Fibroblast of pulmonary artery (primary cell): ENCODE data around the gene ADAMTS12.

Experiments used
- DNase-seq: peaks from one replicate; pipeline ENCODE4 v3.0.0-alpha.2; 2010; ENCODE audit warnings: low read depth
- H3K4me3 ChIP-seq: replicated peaks from 2 replicates; pipeline ENCODE4 v1.5.1; 2011; ENCODE audit warnings: low read depth, mild to moderate bottlenecking, control low read depth, low read length, moderate library complexity
- TF ChIP-seq, protein P1 (sequence below): IDR thresholded peaks from 2 replicates; pipeline ENCODE4 v1.5.1; 2011; ENCODE audit warnings: mild to moderate bottlenecking, control low read depth, low read length, inconsistent platforms; ENCODE audit errors: missing control alignments

ADAMTS12 gene

DNA sequence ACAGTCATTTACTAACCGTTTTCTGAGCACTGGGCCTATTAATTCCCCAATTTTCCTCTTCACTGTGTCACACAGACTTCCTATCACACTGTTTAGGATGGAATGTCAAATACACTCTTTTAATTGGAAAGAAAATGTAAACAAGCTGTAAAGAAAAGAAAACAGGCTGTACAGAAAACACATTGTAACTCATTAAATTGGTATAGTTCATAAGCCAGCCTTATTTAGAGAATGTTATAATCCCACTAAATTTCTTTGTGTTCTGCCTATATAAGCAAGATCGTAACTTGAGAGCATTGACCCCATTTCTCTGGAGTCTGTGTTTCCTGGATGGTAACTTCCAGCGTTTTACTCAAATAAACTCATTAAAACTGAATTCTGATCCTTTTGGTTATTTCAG lies 404.6 kb downstream of the ADAMTS12 start:
- no peak overlapping the region for H3K4me3 ChIP-seq
- TF ChIP-seq, protein P1, sequence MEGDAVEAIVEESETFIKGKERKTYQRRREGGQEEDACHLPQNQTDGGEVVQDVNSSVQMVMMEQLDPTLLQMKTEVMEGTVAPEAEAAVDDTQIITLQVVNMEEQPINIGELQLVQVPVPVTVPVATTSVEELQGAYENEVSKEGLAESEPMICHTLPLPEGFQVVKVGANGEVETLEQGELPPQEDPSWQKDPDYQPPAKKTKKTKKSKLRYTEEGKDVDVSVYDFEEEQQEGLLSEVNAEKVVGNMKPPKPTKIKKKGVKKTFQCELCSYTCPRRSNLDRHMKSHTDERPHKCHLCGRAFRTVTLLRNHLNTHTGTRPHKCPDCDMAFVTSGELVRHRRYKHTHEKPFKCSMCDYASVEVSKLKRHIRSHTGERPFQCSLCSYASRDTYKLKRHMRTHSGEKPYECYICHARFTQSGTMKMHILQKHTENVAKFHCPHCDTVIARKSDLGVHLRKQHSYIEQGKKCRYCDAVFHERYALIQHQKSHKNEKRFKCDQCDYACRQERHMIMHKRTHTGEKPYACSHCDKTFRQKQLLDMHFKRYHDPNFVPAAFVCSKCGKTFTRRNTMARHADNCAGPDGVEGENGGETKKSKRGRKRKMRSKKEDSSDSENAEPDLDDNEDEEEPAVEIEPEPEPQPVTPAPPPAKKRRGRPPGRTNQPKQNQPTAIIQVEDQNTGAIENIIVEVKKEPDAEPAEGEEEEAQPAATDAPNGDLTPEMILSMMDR, result no peak
- DNase-seq, result no peak

DNA sequence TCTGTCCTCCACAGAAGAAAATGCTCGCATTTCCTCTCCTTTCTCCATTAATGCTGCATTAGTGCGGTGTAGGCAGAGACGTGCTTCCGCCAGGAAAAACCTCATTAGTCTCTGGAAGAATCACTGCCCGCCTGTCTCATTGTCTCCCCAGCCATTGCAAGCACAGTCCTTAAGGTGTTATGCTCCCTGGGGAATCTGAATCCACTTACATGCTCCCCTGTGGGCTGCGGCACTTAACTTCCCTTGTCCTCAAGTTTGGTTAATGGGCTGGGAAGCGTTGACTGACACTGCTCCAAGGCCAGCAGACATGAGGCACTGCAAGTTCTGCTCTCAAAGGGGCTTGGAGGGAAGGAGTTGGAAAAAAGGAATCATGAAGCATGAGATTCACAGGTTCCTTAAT lies 409.5 kb downstream of the ADAMTS12 start:
- TF ChIP-seq, protein P1, result no peak
- no peak overlapping the region for H3K4me3 ChIP-seq

DNA sequence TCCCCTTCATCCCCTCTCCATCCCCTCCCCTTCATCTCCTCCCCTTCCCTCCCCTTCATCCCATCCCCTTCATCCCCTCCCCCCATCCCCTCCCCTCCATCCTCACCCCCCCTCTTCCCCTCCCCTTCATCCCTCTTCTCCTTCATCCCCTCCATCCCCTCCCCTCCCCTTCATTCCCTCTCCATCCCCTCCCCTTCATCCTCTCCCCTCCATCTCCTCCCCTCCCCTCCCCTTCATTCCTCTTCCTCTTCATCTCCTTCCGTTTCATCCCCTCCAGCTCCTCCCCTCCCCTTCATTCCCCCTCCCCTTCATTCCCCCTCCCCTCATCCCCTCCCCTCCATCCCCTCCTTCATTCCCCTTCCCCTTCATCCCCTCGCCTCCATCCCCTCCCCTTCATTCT lies 410.9 kb downstream of the ADAMTS12 start:
- no peak for DNase-seq
- TF ChIP-seq, protein P1, result no peak
- H3K4me3 ChIP-seq, result no peak overlapping the region

More for the DNA sequence above, 409.5 kb downstream of the ADAMTS12 start:
- no peak for DNase-seq

DNA sequence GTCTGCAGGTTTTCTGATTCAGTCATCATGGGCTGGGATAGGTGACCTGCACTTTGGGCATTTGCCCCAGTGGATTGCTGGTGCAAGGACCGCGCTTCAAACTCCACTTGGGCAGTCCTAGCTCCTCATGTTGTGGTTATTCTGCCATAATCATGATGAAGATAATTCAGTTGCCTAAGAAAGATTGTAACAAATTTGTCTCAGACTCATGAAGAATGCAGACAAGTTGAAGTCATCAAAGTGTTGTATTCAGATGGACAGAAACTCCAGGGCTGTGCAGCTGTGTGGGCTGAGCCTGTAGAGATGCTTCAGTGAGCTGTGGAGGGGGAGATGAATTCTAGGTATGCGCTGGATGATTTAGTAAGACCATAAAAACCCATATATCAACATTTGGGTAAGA lies 412.5 kb downstream of the ADAMTS12 start:
- TF ChIP-seq, protein P1, result no peak
- no peak for DNase-seq
- no peak overlapping the region for H3K4me3 ChIP-seq

DNA sequence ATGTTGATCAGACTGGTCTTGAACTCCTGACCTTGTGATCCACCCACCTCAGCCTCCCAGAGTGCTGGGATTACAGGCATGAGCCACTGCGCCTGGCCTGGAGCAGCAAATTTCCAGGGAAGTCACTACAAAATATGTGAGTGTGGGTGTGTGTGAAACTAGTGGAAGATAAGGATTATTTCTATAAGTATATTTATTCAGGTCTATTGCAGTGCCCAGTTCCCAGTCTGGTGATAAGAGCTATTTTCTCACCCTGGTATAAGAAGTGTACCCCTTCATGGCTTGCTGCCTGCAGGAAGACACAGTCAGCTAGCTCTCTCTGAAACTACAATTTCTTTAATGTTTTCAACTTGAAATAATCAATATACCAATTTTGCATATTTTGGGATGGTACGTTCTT lies 414.0 kb downstream of the ADAMTS12 start:
- no peak overlapping the region for H3K4me3 ChIP-seq
- TF ChIP-seq, protein P1, result no peak
- DNase-seq, result no peak

DNA sequence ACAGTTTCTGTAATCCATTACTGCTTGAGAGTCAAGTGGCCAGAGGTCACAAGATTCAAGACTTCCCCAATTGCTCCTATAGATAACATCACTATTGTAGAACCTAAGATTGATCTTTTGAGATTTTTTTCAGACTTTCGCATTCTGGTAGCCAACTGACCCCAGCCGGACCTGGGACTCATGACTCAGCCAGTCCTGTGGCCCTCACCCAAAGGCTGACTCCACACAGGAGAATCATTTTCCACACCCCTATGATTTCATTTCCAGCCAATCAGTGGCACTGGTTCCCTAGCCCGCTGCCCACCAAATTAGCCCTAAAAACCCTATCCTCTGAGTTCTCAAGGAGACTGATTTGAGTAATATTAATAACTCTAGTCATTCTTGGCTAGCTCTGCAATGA lies 414.8 kb downstream of the ADAMTS12 start:
- no peak overlapping the region for H3K4me3 ChIP-seq
- TF ChIP-seq, protein P1, result no peak
- DNase-seq, result no peak

DNA sequence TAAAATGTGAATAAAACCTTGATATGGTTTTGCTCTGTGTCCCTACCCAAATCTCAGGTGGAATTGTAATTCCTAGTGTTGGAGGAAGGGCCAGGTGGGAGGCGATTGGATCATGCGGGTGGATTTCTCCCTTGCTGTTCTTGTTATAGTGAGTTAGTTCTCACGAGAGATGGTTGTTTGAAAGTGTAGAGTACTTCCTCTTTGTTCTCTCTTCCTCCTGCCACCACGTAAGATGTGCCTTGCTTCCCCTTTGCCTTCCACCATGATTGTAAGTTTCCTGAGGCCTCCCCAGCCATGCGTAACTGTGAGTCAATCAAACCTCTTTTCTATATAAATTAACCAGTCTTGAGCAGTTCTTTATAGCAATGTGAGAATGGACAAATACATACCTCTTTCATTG lies 416.1 kb downstream of the ADAMTS12 start:
- DNase-seq, result no peak
- TF ChIP-seq, protein P1, result no peak

More for the DNA sequence above, 416.1 kb downstream of the ADAMTS12 start:
- H3K4me3 ChIP-seq, result no peak overlapping the region
